MCF 10A (cell line): ENCODE measurements around the gene KRTAP1-5. TPM values are rescaled to one million over a fixed set of nuclear protein-coding genes. Genes with fewer than 3 reads are reported as not detected.
"Not testable (repeated sequence)": the region's sequence is repeated elsewhere in the genome, so short reads cannot be mapped to it uniquely, and the experiment has no call there.

ENCODE experiments used
- BruUV-seq: library from RNA; stranded (reverse); fragments of 400-500 nt; replicated peaks from 2 replicates; lab custom pipeline; 2021; lab: Mats Ljungman, UMichigan
- CTCF ChIA-PET: fragments of 300-600 bp; sonication (Branson Sonifier 250); formaldehyde crosslinking; extraction: SDS; loops from one replicate; lab custom pipeline; 2021; ENCODE audit warnings: antibody characterized with exemption, inconsistent platforms; lab: Yijun Ruan, JAX
- POLR2A ChIA-PET: fragments of 300-600, 350-650 bp; sonication (Branson Sonifier 250); formaldehyde crosslinking; extraction: SDS; loops from one replicate; lab custom pipeline; 2020; ENCODE audit warnings: antibody characterized with exemption, inconsistent platforms; lab: Yijun Ruan, JAX
- DNase-seq: peaks from one replicate; pipeline ENCODE4 v3.0.0-alpha.2; 2018; ENCODE audit not compliant: unreplicated experiment
- H3K27ac Mint-ChIP-seq: one replicate; pipeline ENCODE4 v1.8.0; 2022; ENCODE audit warnings: mild to moderate bottlenecking, low read depth, mixed read lengths; ENCODE audit not compliant: unreplicated experiment
- H3K27me3 Mint-ChIP-seq: one replicate; pipeline ENCODE4 v1.8.0; 2022; ENCODE audit warnings: mixed read lengths; ENCODE audit not compliant: insufficient read depth, unreplicated experiment
- H3K36me3 Mint-ChIP-seq: one replicate; pipeline ENCODE4 v1.8.0; 2022; ENCODE audit warnings: mild to moderate bottlenecking, moderate library complexity, mixed read lengths; ENCODE audit not compliant: insufficient read depth, unreplicated experiment
- H3K4me1 Mint-ChIP-seq: one replicate; pipeline ENCODE4 v1.8.0; 2022; ENCODE audit warnings: mixed read lengths; ENCODE audit not compliant: insufficient read depth, unreplicated experiment
- H3K4me3 Mint-ChIP-seq: one replicate; pipeline ENCODE4 v1.8.0; 2022; ENCODE audit warnings: mild to moderate bottlenecking, moderate library complexity, mixed read lengths; ENCODE audit not compliant: unreplicated experiment
- H3K9me3 Mint-ChIP-seq: one replicate; pipeline ENCODE4 v1.8.0; 2022; ENCODE audit warnings: mixed read lengths; ENCODE audit not compliant: unreplicated experiment
- CTCF ChIP-seq: fragments of 200-600 bp; IDR thresholded peaks from one replicate; pipeline ENCODE4 v1.8.0; 2022; ENCODE audit warnings: antibody characterized with exemption, mild to moderate bottlenecking; ENCODE audit not compliant: unreplicated experiment
- intact Hi-C: fragments of 100-400 bp; cut with micrococcal nuclease; formaldehyde crosslinking; loops from 2 replicates; pipeline ENCODE4 v1.14.1; 2022
- total RNA-seq: library from RNA; stranded (reverse); gene quantifications from 2 replicates; pipeline ENCODE4 v1.2.3, GENCODE V29; 2022

Gene KRTAP1-5
- total RNA-seq, 1 experiment from 2014 or later = not detected

DNA sequence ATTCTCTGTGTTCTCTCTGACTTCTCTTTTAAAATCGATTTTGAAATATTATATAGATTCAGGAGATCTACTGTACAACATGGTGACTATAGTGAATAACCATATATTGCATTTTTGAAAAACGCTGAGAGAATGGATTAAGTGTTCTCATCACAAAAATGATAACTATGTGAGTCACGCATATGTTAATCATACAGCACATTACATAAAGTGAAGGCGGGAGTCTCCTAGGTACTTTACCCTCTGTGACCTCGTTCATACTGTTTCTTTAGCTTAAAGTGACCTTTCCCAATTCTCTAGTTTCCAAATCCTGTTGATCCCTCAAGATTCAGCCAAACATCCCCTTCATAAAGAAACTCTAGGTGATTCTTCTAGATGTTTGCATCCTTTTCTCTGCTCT is 24.2 kb downstream of the KRTAP1-5 start:
- intact Hi-C loops = no loop called here
- Mint-ChIP-seq H3K27me3 (no peaks in the 10 kb centered on the region), H3K36me3 (no peaks in the 10 kb centered on the region), H3K4me1 (peaks cover 18% of the 10 kb centered on the region), H3K27ac (no peak overlapping the region), H3K9me3 (no peaks in the 10 kb centered on the region), H3K4me3 (no peak overlapping the region)
- TF ChIP-seq CTCF = no peak
- ChIA-PET CTCF (no interaction called here), POLR2A (no interaction called here)
- BruUV-seq = no TSS peak
- peak; percentile 50 for DNase-seq

DNA sequence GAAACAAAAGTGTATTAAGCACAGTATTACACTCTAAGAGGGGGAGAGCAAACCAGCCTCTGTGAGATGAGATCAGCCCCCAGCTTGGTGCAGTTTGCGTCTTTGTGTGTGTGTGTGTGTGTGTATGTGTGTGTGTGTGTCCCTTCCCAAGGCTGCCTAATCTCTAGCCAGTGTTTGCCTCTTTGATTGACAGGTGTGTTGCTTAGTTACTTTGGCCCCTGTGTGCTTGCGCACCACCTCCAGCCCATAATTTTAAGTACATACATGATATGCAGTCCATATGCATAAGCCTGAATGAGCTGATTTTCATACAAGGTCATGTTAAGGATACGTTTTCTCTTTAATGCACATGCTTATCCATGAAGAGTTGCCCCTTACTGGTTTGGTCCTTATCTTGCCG is 25.2 kb downstream of the KRTAP1-5 start:
- H3K27me3 Mint-ChIP-seq = no peaks in the 10 kb centered on the region
- POLR2A ChIA-PET = no interaction called here
- BruUV-seq = no TSS peak
- H3K9me3 Mint-ChIP-seq = no peaks in the 10 kb centered on the region
- peaks cover 18% of the 10 kb centered on the region for H3K4me1 Mint-ChIP-seq
- DNase-seq = no peak
- no peak overlapping the region for H3K27ac Mint-ChIP-seq
- H3K36me3 Mint-ChIP-seq = no peaks in the 10 kb centered on the region
- H3K4me3 Mint-ChIP-seq = no peak overlapping the region
- intact Hi-C loops = no loop called here
- CTCF ChIA-PET = no interaction called here
- no peak for TF ChIP-seq CTCF

- intact Hi-C loops, H3K27ac Mint-ChIP-seq, H3K36me3 Mint-ChIP-seq, BruUV-seq, H3K27me3 Mint-ChIP-seq, CTCF ChIA-PET, POLR2A ChIA-PET, H3K4me3 Mint-ChIP-seq, H3K9me3 Mint-ChIP-seq, DNase-seq: not testable (repeated sequence)
- H3K4me1 Mint-ChIP-seq = peaks cover 18% of the 10 kb centered on the region
Measured at GRCh38 chr17:40999563-40999962, 27.4 kb downstream of the KRTAP1-5 start, which contains the start of gene KRTAP3-2. Gene KRTAP3-2 (minus strand): TSS chr17:40999906. CDS start chr17:40999853, 53 bp downstream.

GRCh38 chr17:40997361-40997760 is 29.6 kb downstream of the KRTAP1-5 start:
- no peak for TF ChIP-seq CTCF
- ChIA-PET CTCF (no interaction called here), POLR2A (no interaction called here)
- Mint-ChIP-seq H3K27ac (no peak overlapping the region), H3K27me3 (no peaks in the 10 kb centered on the region), H3K9me3 (no peaks in the 10 kb centered on the region), H3K36me3 (no peaks in the 10 kb centered on the region), H3K4me1 (peaks cover 3% of the 10 kb centered on the region), H3K4me3 (no peak overlapping the region)
- intact Hi-C loops = no loop called here
- DNase-seq = no peak
- BruUV-seq = no TSS peak

DNA sequence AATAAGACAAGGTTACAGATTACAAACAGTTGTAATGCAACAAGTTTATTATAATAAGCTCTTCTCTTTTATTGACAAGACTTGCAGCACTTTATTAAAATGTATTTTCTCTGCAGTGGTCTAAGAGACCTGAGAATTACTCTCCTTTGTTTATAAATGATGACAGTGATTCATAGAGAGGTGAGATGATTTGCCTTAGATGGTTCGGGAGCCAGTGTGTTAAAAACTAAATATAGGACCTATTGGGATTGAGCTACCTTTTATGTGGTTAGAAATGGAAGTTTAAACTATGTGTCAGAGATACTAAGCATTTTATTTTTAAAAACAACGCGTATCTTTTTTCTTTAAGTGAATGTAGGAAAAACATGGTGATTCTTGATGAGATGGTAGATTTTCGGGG is 30.2 kb downstream of the KRTAP1-5 start:
- POLR2A ChIA-PET = no interaction called here
- DNase-seq = no peak
- Mint-ChIP-seq H3K27me3 (no peaks in the 10 kb centered on the region), H3K36me3 (no peaks in the 10 kb centered on the region), H3K4me1 (no peaks in the 10 kb centered on the region), H3K4me3 (no peak overlapping the region), H3K9me3 (no peaks in the 10 kb centered on the region), H3K27ac (no peak overlapping the region)
- no peak for TF ChIP-seq CTCF
- BruUV-seq = no TSS peak
- CTCF ChIA-PET = no interaction called here
- intact Hi-C loops = no loop called here
